ENCODE measurements around the gene MCEE.

DNA sequence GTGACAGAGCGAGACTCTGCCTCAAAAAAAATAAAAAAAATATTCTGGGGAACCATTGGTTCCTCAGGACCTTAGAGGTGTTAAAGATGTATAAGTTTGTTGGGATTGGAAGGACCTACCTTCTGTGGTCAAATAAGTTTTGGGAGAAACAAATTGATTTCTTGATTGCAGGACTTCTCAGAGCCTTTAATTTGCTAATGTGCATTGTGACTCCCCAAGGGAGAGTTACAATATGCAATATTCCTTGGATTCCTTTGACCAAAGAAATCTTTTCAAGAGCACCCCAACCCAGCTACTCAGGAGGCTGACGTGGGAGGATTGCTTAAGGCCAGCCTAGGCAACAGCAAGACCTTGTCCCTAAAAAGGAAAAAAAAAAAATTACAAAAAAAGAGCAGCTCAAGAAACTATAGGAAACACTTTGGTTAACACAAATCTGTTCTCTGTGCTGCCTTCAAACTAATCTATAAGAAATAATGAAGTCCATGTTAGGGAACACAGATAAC, 55.1 kb downstream of the MCEE start:
- TF ChIP-seq EZH2 (IDR thresholded peaks at IDR 0.05; ENCODE audit: borderline replicate concordance, low read depth, low read length, severe bottlenecking) (no peak), POLR2A (IDR thresholded peaks at IDR 0.05; ENCODE audit: low read depth, low read length) (no peak), JUN (IDR thresholded peaks at IDR 0.05; ENCODE audit: borderline replicate concordance, insufficient read depth, insufficient read length, low read depth) (no peak), POLR2AphosphoS5 (IDR thresholded peaks at IDR 0.05; ENCODE audit: insufficient read depth, low read depth, low read length) (no peak), MYC (IDR thresholded peaks at IDR 0.05; ENCODE audit: low read depth, low read length) (no peak), FOS (IDR thresholded peaks at IDR 0.05; ENCODE audit: borderline replicate concordance, insufficient read depth, low read length) (no peak), GATA2 (IDR thresholded peaks at IDR 0.05; ENCODE audit: insufficient read depth, insufficient read length, low read depth, low read length) (no peak)
- TF ChIP-seq, protein P1, sequence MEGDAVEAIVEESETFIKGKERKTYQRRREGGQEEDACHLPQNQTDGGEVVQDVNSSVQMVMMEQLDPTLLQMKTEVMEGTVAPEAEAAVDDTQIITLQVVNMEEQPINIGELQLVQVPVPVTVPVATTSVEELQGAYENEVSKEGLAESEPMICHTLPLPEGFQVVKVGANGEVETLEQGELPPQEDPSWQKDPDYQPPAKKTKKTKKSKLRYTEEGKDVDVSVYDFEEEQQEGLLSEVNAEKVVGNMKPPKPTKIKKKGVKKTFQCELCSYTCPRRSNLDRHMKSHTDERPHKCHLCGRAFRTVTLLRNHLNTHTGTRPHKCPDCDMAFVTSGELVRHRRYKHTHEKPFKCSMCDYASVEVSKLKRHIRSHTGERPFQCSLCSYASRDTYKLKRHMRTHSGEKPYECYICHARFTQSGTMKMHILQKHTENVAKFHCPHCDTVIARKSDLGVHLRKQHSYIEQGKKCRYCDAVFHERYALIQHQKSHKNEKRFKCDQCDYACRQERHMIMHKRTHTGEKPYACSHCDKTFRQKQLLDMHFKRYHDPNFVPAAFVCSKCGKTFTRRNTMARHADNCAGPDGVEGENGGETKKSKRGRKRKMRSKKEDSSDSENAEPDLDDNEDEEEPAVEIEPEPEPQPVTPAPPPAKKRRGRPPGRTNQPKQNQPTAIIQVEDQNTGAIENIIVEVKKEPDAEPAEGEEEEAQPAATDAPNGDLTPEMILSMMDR (IDR thresholded peaks at IDR 0.05; ENCODE audit: extremely low read depth in 1 of 2, insufficient read depth in 1 of 2, low read depth in 1 of 2, low read length in 2 of 2) = no peak
- TF ChIP-seq, protein P2, sequence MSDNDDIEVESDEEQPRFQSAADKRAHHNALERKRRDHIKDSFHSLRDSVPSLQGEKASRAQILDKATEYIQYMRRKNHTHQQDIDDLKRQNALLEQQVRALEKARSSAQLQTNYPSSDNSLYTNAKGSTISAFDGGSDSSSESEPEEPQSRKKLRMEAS (IDR thresholded peaks at IDR 0.05; ENCODE audit: insufficient read depth, insufficient read length) = no peak
